Fibroblast of skin of back (primary cell): Measurements from ENCODE around the gene VASH2.
A peak's percentile ranks its signal among the peaks of the same experiment; 100 is the strongest.
"Not testable (repeated sequence)": the region's sequence is repeated elsewhere in the genome, so short reads cannot be mapped to it uniquely, and the experiment has no call there.

Experiments used
- DNase-seq: peaks from one replicate; pipeline ENCODE4 v3.0.0-alpha.2; 2013

The VASH2 gene

DNA sequence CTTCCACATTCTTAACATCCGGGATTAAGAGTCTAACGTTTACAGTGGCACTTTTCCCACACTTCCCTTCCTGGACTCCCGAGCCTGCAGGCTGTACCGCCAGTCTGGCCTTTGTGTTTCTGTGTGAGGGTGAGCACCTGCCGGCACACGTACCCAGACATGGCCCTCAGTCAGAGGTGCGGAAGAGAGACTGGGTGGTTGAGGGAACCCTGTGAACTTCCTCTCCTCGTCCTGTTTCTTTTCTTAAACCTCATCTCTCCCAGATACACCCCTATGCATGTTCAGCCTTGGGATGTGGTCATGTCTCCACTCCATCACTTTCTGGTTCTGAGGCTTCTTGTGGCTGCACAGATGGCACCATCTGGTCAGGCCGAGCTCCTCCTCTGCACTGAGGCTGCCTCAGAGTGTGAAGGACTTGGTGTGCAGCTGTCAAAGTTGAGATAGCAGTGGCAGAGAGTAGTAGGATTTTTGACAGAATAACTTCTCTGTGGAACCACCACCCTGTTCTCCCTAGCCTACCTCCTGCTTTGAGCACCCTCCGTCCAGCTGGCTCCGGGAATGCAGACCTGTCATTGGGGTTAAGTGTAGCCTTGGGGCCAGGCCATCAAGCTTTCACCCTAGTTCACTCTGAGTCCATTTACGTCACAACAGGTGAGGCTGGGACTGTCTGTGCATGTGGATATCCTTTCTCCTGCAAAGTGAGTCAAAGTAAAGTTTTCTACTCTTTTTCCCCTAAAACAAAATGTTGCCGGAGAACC is 31.4 kb downstream of the VASH2 start:
- DNase-seq: no peak

DNA sequence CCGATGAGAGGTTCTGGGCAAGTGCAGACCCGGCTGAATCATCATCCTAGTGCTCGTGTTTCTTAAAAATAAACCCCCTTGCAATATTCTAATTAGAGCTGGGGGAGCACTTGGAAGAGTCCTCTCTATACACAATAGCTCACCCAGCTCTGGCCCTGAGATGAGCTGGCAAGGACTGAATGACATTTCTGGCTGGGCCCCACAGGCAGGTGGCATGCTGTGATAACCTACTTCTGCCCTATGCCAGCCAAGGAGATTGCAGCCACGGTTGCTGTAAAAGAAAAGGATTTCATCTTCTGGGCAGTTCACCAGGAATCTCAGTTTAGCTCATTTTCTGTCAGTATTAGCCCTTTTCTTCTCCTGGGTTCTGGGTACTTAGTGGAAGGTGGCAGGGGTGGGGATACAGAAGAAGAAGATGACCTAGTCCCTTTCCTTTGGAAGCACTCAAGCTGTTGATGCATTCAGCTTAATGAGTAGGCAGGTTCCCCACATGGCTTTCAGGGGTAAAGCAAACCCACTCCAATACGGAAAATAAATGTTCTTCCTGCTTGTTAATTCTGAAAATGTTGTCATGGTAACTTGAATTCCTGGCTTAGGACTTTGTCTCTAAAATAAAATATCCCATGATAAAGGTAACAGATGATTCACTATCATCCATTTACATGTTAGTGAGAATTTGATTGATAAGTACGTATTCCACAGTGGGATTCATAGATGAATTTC is 32.2 kb downstream of the VASH2 start:
- no peak for DNase-seq

DNA sequence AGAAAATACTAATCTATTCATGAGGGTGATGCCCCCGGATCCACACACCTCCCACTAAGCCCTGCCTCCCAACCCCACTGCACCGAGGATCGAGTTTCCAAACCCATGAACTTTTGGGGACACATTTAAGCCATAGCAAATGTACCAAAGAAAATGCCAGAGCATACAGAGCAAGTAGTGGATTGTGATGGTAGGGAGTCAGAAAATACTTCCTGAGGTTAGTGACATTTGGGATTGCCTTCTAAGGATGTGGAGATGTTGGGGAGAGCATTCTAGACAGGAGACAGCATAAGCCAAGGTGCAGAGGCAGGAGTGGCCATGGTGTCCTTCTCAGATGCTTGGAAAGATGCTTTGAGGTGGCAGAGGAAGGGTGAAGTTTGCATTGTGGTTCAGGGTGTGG is 33.1 kb downstream of the VASH2 start:
- no peak for DNase-seq

DNA sequence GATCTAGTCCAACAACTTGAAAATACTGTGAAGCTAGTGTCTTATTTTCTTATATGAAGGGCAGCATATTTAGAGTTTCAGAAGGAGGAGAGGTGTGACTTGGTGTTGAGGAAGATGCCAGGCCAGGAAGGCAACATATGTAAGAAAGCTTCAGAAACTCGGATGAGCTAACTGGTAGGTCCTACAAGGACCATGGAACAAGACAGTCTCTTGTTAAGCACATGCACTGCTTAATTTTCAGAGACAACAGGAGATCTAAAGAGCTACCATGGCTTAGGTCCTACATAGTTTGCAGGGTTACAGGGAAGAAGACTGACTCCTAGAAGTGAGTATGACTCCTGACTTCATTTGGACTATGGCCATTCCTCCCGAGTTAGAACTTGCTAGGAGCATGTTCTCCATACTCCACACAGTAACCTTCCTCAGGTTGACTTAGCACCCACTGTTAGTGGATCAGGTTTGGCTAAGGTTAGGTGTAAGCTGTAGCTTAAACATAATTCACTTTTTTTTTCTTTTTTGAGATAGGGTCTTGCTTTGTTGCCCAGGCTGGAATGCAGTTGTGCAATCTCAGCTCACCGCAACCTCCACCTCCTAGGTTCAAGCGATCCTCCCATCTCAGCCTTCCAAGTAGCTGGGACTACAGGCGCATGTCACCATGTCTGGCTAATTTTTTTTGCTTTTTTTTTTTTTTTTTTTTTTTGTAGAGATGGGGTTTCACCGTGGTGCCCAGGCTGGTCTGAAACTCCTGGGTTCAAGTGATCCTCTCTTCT is 34.4 kb downstream of the VASH2 start:
- no peak for DNase-seq

DNA sequence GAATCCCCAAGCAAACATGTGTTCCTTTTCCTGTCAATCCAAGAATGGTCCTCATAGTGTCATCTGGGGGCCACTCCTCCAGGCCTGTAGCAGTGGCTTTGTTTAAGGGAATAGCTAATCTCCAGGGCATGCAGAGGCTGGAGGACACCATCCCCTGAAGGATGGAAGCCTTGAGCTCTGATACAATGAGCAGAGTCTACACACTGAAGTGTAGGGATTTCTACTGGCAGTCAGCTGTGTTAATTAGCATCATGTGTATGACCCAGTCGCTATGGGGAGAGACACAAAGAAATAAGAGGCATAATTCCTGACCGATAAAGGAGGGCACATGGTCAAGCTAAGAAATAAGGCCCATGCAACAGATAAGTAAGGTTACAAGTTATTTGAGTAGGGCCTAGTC is 36.2 kb downstream of the VASH2 start:
- DNase-seq: no peak

DNA sequence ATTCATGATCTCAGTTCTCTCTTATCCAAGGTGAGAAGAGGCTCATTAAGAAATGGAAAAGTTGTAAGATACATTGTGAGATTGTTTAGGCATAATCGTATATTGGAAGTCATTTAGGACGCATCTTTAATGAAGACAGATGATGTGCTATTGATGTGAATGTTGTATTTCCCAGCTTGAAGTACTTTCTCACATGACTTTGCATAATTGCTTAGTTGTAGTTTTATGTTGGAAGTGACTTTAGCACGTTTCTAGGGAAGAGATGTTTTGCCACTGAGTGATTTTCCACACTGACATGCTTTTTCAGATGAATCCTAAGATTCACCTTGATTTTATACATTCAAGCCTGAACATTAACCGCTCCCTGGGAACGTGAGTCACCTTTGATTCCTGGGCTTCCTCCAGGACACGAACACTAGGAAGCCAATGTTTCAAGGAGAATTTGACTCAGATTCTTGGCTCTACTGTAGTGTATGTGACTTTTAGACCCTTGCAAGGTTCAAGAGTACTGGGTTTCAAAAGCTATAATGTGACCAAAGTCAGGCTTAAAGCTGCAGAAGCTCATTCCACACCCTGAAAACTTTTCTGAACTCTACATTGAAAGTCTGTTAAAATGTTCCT is 37.5 kb downstream of the VASH2 start:
- no peak for DNase-seq

DNA sequence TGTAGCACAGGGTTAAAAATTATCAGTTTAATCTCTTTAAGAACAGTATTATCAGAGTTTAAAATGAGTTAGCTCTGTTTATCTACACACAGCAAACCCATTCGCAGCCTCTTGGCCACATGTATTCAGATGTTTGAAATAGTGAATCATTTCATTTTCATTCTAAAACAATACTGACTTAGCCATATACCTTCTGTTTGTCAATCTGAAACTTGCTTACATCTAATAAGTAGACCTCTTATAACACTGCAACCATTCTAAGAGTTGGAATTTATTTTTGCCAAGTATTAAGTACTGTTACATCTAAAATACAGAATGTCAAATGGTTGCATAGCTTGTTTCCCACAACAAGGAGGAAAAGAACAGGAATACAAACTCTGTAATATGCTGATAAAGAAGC is 39.9 kb downstream of the VASH2 start:
- DNase-seq: no peak

DNA sequence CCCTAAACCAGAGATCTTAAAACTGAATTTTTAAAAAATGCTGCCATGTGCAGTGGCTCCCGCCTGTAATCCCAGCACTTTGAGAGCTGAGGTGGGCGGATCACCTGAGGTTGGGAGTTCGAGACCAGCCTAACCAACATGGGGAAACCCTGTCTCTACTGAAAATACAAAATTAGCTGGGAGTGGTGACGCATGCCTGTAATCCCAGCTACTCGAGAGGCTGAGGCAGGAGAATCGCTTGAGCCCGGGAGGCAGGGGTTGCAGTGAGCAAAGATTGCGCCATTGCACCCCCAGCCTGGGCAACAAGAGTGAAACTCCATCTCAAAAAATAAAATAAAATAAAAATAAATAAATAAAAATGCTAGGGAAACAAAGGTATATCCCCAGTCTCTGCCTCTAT is 43.6 kb downstream of the VASH2 start:
- DNase-seq: not testable (repeated sequence)

DNA sequence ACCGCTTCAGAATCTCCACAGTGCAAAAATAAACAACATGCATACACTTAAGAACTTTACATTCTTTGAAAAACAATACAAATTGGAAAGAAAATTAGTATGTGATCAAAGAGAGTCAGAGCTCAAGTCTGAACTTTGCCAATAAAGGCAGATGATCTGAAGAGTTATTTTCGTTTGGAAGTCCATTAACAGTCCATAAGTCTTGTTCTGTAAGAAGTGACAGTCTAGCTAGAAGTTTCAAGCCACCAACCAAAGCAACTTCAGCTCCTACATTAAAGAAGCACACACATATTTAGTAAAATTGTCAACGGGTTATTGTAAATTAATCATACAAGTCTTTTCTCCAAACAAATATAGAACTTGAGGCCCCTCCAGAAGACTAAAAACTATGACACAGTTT is 44.6 kb downstream of the VASH2 start:
- no peak for DNase-seq

DNA sequence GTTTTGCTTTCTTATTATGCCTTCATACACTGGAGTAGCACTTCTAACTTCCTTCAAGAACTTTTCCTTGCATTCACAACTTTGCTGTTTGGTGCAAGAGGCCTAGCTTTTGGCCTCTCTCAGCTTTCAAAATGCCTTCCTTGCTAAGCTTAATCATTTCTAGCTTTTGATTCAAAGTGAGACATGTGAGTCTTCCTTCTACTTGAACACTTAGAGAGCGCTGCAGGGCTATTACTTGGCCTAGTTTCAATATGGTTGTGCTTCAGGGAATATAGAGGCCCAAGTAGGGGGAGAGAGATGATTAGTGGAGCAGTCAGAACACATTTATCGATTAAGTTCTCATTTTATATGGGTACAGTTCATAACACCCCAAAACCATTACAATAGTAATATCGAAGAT is 52.9 kb downstream of the VASH2 start:
- DNase-seq: no peak

DNA sequence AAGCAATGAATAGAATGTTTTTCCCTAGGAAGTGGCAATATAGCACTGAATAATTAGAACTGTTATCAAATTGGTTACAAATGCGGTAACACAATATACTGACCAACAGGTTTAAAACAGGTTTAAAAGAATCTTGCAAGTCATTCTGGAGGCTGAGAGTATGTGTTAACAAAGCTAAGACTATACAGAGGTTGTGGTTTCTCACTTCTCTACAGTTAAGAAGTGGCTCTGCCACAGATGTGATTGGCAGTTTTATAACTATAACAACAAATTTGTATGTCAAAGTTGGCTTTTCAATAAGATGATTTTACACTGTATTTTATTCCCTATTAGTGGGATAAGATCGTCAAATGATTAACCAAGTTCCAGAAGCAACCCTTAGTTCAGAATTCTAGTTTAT is 58.2 kb downstream of the VASH2 start:
- no peak for DNase-seq

DNA sequence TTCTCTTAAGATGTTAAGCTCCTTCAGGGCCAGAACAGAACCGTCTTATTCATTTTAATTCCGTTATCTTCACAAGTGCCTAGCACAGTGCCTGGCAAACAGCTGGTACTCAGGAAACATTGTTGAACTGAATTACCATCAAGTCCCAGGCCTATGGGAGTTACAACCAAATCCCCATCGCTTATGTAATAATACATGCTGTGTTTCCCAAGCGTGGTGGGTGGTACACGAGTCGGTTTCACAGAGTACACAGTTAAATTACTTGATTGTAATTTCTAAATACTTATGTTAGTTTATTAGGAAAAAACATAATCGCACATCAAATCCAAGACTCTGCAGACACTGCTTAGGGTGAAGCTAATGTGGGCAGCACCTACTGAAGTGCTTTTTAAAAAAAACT is 64.3 kb downstream of the VASH2 start:
- peak; percentile 4 for DNase-seq

DNA sequence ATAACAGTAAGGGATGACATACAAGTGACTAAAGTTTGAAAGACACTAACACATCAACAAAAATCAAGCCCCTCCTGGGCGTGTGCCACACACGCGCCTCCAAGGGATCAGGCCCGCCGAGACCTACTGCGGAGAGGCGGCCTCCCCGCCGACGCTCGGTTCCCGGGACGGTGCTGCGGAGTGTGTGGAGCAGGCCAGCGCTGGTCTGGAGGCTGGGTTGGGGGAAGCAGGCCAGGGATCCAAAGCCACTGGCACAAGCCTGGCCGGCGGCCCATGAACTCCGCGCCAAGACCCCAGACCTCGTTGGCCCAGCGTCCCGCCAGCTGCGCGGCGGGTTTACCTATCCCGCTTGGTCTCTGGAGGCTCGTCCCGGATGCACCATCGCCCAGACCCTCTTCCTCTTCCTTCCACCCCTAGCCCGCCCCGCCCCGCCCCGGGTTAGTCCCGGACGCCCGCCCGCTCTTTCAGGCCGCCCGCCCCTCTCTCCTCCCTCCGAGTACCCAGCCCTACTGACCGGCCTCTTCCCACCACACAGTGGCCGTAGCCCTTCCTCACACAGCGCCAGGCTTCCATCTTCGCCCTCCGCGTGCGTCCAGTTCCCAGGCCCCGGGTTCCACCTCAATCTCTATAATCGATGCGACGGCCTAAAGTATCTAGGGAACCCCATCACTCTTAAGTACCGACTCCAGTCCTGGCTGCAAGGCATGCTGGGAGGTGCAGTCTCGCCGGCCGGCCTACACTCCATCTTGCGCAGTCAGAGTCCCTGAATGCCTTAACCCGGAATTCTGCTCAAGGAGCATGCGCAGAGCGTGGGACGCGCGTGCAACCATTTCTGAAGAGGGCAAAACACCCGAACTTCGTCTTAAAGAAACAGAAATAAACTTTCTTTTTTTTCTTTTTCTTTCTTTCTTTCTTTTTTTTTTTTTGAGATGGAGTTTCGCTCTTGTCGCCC is 65.0 kb downstream of the VASH2 start, which contains the start of gene ANGEL2:
TSS of gene ANGEL2 (minus strand) at position 769 of the 952 bp plus-strand sequence. CDS start at position 573, 196 bp downstream.
- peak; percentile 98 for DNase-seq

DNA sequence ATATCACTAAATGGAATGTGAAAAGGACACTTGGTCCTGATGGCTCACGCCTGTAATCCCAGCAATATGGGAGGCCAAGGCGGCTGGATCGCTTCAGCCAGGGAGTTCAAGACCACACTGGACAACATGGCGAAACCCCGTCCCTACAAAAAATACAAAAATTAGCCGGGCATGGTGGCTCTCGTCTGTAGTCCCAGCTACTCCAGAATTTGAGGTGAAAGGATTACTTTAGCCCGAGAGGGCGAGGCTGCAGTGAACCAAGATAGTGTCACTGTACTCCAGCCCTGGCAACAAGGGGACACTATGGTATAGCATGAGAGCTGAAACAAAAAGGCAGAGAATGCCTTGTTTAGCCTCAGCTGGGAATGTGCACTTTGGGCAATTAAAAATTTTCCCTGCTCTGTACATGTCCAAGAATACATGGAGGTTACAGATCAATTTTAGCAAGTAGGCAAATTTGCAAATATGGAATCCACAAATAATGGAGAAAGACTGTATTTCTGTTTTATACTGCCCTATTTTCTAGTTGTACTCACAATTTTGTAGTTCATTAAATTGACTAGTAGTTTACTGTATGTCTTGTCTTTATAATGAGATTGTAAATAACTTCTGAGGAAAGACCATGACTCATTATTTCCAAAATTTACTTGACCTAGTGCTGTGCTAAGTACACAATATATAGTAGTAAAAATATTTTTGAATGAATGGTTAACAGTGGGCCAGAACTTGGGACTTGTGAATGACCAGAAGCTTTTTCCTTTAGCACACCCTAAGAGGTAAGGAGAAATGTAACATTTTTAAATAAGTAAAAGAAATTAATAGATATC is 67.3 kb downstream of the VASH2 start:
- no peak for DNase-seq

DNA sequence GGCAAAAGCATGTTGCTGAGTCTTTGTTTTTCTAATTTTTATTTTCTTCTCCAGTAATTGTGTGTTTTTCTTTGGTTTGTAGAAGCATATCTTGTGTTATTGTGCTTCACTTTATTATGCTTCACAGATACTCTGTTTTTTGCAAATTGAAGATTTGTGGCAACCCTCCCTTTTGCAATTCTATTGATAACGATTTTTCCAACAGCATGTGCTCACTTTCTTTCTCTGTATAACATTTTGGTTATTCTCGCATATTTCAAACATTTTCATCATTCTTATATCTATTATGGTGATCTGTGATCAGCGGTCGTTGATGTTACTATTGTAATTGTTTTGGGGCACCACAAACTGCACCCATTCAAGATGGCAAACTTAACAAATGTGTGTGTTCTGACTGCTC is 69.1 kb downstream of the VASH2 start:
- DNase-seq: no peak

DNA sequence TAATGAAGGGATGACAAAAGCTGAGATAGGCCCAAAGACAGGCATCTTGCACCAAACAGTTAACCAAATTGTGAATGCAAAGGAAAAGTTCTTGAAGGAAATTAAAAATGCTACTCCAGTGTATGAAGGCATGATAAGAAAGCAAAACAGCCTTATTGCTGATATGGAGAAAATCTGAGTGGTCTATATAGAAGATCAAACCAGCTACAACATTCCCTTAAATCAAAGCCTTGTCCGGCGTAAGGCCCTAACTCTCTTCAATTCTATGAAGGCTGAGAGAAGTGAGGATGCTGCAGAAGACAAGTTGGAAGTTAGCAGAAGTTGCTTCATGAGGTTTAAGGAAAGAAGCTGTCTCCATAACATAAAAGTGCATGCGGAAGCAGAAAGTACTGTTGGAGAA is 69.7 kb downstream of the VASH2 start:
- no peak for DNase-seq

DNA sequence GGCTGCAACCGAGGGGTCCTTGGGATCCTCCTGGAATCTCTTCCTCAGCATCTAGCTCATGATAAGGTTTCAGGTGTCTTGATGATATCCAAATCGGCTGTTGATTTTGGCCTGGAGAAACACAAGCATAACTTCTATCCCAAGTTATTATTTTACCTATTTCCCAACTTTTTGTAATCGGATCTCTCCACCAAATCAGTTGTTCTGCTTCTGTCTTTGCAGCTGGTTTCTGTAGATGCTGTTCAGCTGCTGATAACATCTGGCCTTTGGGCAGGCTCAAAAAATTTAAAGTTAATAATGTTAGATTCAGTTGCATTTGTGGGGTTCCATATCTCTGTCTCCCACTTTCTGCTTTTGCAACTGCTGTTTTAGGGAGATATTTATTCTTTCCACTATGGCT is 76.7 kb downstream of the VASH2 start:
- DNase-seq: not testable (repeated sequence)

DNA sequence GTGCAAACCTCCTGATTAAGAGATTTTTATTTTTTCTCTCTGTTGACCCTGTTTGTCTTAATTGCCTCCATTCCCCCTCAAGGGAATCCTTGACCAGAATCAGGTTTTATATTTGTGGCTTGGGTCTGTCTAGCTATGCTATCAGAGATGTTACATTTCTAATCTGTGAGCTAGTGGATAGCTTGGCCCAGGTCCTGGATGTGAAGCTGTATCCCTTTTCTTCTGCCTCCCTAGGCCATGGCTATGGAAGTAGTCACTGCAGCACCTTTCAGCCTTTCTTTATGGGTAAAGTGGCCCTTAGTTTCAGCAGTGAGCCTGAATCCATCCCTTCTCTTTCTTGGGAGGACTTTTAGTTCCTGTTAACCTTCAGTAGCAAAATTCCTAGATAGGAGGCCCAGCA is 82.3 kb downstream of the VASH2 start:
- DNase-seq: no peak

DNA sequence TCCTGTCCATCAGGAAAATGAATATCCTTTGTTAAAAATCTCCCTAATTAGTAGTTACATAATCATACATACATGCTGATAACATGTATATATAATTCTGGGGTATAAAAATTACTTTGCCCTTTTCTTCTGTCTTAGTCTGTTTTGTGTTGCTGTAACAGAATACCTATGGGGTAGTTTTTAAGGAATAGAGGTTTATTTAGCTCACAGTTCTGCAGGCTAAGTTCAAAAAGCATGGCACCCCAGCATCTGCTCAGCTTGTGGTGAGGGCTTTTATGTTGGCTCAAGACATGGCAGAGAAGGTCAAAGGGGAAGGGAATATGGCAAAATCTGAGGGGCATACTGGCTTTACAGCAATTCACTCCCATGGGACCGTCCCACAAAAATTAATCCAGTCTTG is 84.4 kb downstream of the VASH2 start:
- DNase-seq: no peak

DNA sequence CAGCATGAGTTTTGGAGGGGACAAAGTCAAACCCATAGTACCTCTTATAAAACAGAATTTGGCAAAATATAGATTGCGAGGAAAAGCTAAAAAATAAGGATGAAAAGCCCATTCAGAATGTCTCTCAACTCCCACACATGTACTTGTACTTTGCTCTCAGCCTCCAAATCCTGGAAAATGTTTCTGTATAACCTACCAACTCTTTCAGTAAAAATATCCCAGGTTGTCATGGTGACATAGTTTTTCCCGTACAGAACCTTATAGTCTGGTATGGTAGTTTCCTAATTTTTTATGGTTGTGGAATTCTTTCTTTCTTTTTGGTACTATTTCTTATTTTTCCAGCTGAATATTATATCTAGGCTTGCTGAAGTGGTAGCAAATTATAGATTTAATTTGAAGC is 85.2 kb downstream of the VASH2 start:
- no peak for DNase-seq
